ENCODE data around the gene SNX20.

The SNX20 gene

GRCh38 chr16:50632927-50633800 lies 47.9 kb downstream of the SNX20 start:
- DNase-seq, result no peak

- no peak for DNase-seq
Observed at GRCh38 chr16:50631985-50632576, 49.0 kb downstream of the SNX20 start.

- no peak for DNase-seq
Observed at GRCh38 chr16:50631249-50631984, 49.7 kb downstream of the SNX20 start.

GRCh38 chr16:50630394-50631020 lies 50.6 kb downstream of the SNX20 start:
- no peak for DNase-seq

GRCh38 chr16:50629334-50629733 lies 51.8 kb downstream of the SNX20 start:
- no peak for DNase-seq

GRCh38 chr16:50628156-50628802 lies 52.8 kb downstream of the SNX20 start:
- DNase-seq, result no peak

GRCh38 chr16:50627419-50627818 lies 53.7 kb downstream of the SNX20 start:
- no peak for DNase-seq

GRCh38 chr16:50626868-50627267 lies 54.2 kb downstream of the SNX20 start:
- DNase-seq, result no peak

- DNase-seq, result no peak
Observed at GRCh38 chr16:50625374-50625773, 55.7 kb downstream of the SNX20 start.

- DNase-seq, result no peak
Observed at GRCh38 chr16:50624449-50624970, 56.6 kb downstream of the SNX20 start.

GRCh38 chr16:50622643-50623369 lies 58.3 kb downstream of the SNX20 start:
- DNase-seq, result no peak

GRCh38 chr16:50622029-50622428 lies 59.1 kb downstream of the SNX20 start:
- no peak for DNase-seq
